HG03103 (cell line): ENCODE data around the gene SMOC2.

ENCODE experiments used
- ATAC-seq: cut with Tn5 transposase; IDR thresholded peaks from one replicate; pipeline ENCODE4 v1.9.1; 2021; ENCODE audit warnings: low read depth; ENCODE audit not compliant: unreplicated experiment

Gene SMOC2

DNA sequence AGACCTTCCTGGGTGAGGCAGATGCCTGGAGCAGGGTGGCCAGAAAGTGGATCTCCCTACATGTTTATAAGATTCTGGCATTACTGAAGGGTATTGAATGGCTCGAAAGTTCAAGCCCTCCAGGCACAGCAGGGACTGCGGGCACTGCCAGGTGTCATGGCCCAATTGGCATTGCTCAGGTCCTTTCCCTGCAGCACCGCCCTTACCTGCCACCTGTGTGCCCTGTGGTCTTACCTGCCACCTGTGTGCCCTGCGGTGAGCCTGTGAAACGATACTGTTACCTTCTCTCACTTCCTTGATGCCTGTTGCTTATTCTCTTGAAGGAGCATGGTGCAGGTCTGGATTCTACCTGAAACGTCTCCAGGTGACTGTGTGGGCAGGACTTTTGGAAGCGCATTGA is 32.2 kb downstream of the SMOC2 start:
- ATAC-seq, result no peak

DNA sequence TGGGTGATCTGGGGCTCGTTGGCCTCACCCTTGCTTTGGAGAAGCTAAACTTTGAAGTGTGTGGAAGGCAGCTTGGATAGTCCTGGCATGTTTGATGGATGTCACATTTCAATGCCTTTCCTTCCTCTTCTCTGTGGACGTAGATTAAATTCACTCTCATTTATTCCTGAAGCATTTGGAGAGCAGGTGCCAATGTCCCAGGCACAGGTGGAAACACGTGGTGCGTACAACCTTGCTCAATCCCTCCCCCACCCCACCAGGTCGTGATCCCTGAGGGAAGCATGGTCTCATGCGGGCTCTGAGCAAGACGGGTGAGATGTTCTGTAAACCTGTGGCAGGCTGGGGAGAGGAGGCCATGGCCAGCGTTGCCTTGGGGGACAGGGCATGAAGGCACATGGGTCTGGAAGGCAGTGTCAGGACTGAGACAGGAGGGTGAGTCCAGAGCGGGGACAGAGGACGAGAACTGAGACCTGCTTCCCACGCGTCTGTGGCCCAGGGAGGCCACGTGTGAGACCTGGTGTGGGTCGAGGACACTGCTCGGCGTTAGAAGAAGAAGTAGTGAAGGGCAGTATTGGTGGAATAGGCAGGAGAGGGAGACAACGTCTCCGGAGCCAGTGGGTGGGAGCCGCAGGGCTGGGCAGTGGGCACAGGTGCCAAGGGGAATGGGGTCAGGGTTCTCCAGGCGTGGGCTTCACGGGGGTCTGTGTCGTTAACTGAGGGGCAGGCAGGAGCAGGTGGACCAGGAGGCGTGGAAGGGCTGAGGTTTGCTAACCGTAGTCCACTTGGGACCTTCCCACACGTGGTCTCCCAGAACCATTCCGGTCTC is 34.4 kb downstream of the SMOC2 start:
- ATAC-seq, result no peak

DNA sequence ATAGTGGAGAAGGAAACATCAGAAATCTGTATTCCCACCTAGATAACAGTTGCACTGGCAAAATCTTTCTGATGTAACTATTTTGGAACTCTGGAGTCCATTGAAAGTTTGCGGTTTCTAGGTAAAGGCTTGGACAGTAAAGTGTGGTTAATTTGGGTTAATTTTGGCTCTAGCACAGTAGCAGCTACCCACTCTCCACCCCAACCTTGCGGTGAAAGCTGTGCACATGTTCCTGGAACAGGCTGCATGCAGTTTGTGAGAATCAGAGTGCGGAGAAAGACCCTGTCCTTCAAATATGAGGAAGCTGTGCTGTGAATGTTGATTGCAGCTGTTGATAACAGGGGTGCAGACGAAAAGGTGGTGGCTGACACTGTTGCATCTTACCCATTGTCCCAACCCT is 38.4 kb downstream of the SMOC2 start:
- ATAC-seq, result no peak

DNA sequence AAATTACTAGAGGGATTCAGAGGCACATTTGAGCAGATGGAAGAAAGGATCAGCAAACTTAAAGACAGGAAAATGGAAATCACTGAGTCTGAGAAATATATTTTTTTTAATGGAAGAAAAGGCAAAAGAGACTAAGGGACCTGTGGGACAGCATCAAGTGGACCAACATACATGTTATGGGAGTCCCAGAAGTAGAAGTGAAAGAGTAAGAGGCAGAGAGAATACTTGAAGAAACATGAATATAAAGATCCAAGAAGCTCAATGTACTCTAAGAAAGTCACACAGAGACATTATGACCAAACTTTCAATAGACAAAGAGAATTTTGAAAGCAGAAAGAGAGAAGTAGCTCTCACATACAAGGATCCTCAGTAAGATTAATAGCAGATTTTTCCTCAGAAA is 39.5 kb downstream of the SMOC2 start:
- no peak for ATAC-seq

DNA sequence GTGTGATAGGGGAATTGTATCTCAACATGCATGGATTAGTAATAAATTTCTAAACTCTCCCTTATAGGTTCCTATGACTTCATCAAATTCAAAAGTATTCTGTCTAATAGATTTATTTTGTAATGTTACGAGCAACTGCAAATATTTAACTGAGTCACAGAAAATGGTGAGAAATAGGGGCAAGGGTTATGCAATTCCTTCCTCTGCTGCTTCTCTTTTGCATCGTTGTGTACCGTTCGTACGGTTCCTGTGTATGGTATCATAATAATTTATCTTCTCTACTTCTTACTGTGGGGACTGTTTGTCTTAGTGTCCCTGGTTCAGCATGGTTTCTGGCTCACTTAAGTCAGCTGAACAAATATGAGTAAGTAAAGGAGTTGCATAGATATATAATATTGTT is 44.8 kb downstream of the SMOC2 start:
- no peak for ATAC-seq

DNA sequence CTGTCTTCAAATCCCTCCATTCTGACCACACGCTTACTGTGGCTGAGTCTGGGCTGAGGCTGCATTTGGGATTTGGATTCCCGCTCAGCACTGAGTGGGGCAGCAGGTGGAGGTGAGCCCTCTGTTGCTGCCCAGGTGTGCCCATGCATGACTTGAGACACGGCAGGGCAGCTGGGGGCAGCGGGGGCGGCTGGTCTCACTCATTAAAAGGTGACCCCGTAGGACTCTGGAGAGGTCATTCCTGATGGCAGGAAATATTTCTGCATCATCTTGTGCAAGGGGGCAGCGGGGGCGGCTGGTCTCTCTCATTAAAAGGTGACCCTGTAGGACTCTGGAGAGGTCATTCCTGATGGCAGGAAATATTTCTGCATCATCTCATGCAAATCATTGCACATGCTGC is 49.8 kb downstream of the SMOC2 start:
- no peak for ATAC-seq

DNA sequence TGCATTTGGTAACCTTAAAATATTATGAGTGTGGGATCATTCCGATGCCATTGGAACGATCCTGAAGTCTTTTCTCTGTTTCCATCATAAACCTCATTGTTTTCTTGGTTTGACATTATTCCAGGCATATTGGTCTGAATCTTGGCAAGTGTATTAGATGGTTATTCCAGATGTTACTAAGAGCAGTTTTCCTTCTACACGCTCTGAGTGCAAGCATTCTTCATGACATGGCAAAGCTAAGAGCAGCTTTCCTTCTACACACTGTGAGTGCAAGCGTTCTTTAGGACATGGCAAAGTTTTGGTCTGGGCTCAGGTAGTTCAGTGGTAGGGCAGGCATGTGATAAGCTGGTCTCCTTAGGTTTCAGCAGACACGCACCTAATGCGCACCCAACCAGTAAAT is 53.0 kb downstream of the SMOC2 start:
- no peak for ATAC-seq

DNA sequence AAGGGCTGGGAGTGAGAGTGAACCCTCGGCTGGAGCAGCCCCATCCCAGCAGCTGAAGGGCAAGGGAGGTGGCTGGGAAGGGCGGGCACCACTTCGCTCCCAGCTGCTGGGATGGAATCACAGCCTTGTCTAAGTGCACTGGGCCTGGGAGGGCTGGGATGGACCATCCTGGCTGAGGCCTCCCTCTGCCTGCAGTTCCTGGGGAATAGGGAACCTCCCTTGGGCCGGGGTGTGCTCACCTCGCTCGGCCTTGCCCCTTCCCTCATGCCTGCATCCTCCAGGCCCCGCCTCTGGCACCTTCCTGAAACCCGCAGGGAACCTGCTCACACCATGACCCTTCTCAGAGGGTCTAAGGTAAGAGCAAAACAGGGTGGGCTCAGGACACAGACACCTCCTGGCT is 53.7 kb downstream of the SMOC2 start:
- no peak for ATAC-seq

DNA sequence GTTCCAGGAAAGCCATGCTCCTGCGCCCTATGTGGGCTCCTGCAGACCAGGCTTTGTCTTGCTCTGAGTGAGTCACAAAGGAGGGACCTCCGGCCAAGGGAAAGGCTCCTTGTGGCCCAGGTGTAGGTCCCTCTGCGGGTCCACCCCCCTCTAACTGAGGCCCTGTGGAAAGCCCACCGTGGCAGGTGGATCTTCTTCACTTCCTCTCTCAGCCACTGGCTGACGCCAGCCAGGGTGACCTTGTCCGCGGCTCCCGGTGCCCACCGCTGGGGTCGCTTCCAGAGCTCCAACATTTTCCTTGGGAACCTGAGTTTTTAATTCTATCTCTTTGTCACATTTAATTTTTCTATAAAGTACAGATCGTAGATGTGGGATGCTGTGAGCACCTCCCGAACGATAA is 54.1 kb downstream of the SMOC2 start:
- ATAC-seq, result no peak

DNA sequence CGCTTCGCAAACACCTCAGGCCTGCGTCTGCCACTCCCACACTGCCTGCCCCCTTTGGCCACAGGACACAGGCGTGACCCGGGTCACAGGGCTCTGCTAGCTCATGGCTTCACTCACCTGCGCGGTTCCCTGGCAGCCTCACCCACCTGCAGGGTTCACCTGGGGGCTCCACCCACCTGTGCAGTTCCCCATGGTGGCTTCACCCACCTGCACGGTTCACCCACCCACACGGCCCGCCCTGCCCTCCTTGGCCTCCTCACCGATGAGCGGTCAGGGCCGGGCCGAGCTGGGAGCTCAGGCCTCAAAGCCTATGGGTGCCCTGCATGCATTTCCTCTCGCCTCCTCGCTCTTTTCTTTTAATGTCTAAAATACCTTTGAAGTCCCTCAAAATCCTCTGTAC is 54.7 kb downstream of the SMOC2 start:
- no peak for ATAC-seq

DNA sequence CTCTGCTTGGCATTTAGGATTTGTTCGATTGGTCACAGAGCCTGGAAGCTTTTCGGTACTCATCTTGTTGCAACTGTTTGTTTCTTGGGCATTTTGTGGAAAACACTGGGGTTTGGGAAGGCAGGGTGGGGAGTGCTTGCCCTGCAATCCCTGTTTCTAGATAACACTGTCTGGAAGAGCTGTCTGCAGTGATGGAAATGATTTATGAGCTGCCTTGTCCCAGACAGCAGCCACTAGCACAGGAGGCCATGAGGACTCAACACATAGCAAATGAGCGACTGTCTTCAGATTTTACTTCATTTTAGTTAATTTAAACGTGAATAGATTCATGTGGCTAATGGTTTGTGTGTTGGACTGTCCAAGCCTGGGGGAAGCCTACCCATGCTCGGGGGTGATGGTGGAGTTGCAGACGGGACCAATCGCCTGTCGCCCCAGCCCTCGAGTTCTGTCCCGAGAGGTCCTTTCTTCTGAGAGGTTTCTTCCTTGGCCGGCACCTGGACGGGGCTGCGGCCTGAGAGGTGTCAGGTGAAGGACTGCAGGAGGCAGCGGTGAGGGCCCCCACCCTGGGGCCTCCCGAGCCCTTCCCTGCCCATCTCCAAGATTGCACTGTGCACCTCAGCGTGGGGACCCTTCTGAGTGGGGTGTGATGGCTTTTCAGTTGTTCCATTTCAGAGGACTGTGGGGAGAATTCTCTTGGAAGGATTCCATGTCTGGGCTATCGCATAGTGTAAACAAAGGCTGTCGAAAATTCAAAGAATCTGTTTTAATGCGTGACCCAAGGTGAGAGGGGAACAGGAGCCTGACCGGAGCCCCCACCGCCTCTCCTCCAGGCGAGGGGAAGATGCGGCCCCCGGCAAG is 55.4 kb downstream of the SMOC2 start:
- no peak for ATAC-seq

DNA sequence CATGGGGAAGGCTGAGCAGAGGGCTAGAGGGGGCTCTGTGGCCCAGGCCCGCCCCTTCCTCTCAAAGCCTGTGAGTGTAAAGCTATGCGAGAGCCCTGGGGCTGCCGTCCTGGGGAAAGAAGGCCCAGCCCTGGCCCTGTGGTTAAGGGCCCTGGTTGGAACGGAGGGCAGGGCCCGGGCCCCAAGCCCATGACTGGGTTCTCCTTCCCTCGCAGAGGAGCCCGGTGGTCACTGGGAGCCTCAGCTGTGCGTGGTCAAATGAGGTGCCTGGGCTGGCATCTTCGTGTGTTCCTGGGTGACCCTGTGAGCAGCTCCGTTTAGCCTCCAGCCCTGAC is 56.0 kb downstream of the SMOC2 start:
- ATAC-seq, result no peak

DNA sequence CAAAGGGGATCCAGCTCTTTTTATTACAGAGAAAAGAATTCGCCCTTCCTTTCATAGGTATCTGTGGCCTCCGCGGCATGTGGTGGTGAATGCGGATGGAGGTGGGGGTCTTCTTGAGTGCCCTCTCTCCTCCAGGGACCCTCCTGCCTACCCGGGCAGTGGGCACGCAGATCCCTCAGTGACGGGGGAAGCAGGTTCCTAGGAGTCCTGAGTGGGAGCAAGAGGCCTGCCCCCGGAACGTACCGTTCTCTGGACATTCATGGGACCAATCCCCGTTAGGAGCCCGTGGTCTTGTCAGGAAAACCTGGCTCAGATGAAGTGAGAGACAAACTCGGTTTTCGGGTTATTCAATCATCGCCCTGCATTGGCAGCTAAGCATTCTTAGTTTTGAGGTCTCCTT is 56.4 kb downstream of the SMOC2 start:
- ATAC-seq, result no peak

DNA sequence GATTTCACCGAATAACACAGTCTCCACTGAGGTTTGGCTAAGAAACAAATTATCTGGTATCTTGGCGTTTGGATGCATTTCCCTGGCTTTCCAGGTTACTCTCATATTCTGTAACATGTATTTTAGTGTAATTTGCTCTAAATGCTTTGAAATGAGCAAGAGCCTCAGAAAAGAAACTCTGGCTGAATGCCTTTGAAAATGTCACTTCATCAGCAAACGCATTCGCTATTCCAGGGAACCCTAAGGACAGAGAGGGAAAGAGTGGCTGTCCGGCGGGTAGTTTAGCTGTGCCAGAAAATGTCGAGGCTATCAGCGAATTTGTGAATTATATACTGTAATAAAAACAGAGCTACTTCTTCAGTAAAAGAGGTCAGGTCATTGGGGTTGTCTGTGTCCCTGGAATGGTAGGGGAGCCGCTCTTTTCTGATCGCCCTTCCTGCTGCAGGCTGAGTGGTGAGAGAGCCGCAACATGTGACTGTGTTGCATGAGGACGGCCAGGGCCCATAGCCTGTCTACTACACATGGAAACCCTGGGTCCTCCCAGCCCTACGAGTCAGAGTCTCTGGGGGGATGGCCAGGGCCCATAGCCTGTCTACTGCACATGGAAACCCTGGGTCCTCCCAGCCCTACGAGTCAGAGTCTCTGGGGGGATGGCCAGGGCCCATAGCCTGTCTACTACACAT is 57.3 kb downstream of the SMOC2 start:
- ATAC-seq, result no peak

DNA sequence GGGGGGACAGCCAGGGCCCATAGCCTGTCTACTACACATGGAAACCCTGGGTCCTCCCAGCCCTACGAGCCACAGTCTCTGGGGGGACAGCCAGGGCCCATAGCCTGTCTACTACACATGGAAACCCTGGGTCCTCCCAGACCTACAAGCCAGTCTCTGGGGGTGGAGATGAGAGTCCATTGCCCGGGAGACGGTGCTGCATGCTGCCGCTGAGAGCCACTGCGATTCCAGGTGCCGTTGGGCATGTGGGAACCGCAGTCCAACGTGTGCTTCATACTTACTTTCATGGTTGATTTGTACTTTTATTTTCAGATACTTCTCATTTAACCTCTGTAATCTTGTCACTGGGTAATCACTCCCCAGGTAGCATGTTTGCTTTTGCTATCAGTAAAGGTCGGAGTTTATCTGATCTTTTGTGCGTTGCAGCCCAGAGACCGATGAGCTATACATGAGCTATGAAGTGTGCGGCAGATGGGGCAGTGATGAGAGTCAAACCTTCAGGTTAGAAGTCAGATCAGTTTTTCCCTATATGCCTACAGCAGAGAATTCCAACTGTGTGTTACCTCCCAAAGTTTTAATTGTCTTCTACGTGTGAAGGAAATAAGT is 58.2 kb downstream of the SMOC2 start:
- ATAC-seq, result no peak

DNA sequence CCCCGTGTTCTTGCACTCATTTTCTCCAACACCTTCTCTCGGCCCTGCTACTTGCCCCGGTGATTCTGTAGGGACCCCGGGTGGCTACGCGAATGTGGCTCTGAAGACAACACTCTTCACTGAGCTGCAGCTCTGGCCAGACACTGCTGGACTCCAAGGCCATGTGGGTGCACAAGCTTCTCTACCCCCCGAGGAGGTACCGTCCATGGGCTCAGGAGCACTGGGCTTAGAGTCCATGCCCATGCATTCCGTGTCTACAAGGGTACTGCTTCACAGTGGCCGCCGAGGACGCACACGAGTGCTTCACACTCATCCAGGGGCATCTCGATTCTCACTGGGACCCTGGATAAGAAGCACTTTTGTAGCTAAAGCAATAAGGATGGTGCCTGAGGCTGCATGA is 59.5 kb downstream of the SMOC2 start:
- no peak for ATAC-seq

DNA sequence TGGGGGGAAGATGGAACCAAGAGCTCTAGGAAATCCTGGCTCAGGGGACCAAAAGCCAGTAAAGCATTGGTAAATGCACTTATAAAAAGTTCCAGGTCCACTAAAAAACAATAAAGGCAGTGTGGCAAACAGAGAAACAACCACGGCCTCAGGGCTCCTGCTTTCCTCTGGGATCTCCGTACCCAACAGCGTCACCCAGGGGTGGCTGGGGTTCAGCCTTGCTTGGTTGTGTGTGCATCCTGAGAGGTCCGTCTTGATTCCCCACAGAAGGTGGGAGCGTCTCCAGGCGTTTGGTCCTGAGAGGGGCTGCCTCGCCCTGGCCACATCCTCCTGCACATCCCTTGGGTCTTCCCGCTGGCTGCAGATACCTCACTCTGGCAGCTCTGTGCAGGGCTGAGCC is 60.6 kb downstream of the SMOC2 start:
- no peak for ATAC-seq

DNA sequence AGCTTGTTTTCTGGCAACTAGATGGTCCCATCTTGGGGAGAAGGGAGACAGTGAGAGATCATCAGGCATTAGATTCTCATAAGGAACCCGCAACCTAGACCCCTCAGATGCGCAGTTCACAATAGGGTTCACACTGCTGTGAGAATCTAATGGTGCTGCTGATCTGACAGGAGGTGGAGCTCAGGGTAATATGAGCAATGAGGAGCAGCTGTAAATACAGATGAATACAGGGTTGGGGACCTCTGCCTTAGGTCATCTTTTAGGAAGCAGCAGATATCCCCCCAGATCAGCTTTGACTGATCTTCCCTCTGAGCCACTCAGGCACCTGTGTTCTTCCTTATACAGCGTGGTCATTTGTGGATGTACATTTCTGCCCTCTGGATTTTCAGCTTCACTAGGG is 63.4 kb downstream of the SMOC2 start:
- ATAC-seq, result no peak

DNA sequence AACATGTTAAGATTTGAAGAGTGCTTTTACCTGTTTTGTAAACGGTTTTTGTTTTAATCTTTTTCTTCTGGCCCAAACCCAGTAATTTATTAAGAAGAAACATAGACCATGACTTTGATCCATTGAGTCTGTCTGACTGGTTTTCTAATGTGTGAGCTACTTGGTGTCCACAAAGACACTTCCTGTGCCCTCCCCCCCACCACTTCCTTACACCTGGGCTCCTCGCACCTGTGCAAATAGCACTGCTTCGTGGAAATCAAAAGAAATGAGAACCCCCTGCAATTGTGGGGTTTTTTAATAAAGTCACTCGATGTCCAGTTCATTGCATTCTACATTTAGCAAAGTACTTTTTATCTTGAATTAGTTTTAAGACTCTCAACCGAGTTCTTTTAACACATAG is 65.5 kb downstream of the SMOC2 start:
- ATAC-seq, result no peak

DNA sequence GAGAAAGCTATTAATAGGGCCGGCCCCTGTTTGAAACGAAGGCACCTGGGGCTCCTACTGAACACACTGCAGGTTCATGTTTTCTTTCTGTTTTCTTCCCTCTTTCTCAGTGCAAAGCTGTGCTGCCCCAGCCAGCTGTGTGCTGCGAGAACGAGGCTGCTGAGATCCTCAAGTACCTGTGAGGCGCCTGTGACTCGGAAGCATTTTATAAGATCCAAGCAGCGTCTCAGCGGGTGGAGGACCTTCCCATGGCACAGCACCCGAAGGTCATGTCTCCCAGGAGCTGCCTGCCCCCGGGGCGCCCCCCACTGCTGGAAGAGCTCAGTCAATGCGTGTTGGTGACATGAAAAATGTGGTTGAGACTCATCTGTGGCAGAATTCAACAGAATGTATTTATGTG is 66.3 kb downstream of the SMOC2 start:
- no peak for ATAC-seq

DNA sequence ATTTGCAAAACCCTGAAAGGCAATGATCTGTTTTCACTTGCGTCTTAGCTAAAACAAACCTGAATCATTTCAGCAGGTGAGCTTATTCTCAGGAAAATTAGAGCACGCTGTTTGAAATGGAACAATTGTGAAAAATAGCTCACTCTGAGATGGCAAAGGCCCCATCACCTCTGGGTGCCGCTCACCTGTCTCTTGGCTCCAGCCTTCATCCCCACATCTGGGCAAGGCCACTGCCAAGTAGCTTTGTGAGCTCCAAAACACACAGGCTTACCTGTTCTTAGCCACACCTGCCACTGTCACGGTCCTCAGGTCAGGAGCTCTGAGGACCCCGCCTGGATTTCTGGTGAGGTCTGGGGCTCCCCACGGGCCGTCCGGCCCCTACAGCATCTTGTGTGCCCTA is 66.7 kb downstream of the SMOC2 start:
- no peak for ATAC-seq
